Muscle of arm (tissue), 14 donors: ENCODE measurements around the gene ENDOD1. TPM values are rescaled to one million over a fixed set of nuclear protein-coding genes. Genes with fewer than 3 reads are reported as not detected.
A peak's percentile ranks its signal among the peaks of the same experiment; 100 is the strongest.
"Not testable (repeated sequence)": the region's sequence is repeated elsewhere in the genome, so short reads cannot be mapped to it uniquely, and the experiment has no call there.

Source experiments
- DNase-seq: peaks from one replicate; pipeline ENCODE4 v3.0.0-alpha.2; 2013
- long read RNA-seq, 11 donors: transcript quantifications; one replicate each; lab custom pipeline, GENCODE V29; 2026
- polyA plus RNA-seq, 12 donors: library from polyadenylated mRNA; unstranded; fragments of 120-200 nt; gene quantifications; one replicate each; pipeline ENCODE4 v1.2.1, GENCODE V29; 2013; ENCODE audit not compliant: insufficient read length in 12 of 12

ENDOD1 gene, protein sequence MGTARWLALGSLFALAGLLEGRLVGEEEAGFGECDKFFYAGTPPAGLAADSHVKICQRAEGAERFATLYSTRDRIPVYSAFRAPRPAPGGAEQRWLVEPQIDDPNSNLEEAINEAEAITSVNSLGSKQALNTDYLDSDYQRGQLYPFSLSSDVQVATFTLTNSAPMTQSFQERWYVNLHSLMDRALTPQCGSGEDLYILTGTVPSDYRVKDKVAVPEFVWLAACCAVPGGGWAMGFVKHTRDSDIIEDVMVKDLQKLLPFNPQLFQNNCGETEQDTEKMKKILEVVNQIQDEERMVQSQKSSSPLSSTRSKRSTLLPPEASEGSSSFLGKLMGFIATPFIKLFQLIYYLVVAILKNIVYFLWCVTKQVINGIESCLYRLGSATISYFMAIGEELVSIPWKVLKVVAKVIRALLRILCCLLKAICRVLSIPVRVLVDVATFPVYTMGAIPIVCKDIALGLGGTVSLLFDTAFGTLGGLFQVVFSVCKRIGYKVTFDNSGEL
- 10 to 100 TPM in 11 of 12 donors, not detected in 1; 38.5 to 96.2 (median 68.8) TPM for polyA plus RNA-seq
- long read RNA-seq, donor 1, full-length matches to known transcripts = 31 of 31 reads
- long read RNA-seq, donor 1, partial matches to known transcripts = 0 of 31 reads
- long read RNA-seq, donor 1, other reads (novel, unspliced or antisense) = 0 of 31 reads
- long read RNA-seq, donor 2, full-length matches to known transcripts = 28 of 28 reads
- long read RNA-seq, donor 2, partial matches to known transcripts = 0 of 28 reads
- long read RNA-seq, donor 2, other reads (novel, unspliced or antisense) = 0 of 28 reads
- long read RNA-seq, donor 3, full-length matches to known transcripts = 15 of 15 reads
- long read RNA-seq, donor 3, partial matches to known transcripts = 0 of 15 reads
- long read RNA-seq, donor 3, other reads (novel, unspliced or antisense) = 0 of 15 reads
- long read RNA-seq, donor 4, full-length matches to known transcripts = 10 of 48 reads
- long read RNA-seq, donor 4, partial matches to known transcripts = 38 of 48 reads
- long read RNA-seq, donor 4, other reads (novel, unspliced or antisense) = 0 of 48 reads
- long read RNA-seq, donor 5 = 0 reads
- long read RNA-seq, donor 6, full-length matches to known transcripts = 15 of 15 reads
- long read RNA-seq, donor 6, partial matches to known transcripts = 0 of 15 reads
- long read RNA-seq, donor 6, other reads (novel, unspliced or antisense) = 0 of 15 reads
- long read RNA-seq, donor 7, full-length matches to known transcripts = 19 of 19 reads
- long read RNA-seq, donor 7, partial matches to known transcripts = 0 of 19 reads
- long read RNA-seq, donor 7, other reads (novel, unspliced or antisense) = 0 of 19 reads
- long read RNA-seq, donor 8, full-length matches to known transcripts = 30 of 128 reads
- long read RNA-seq, donor 8, partial matches to known transcripts = 98 of 128 reads
- long read RNA-seq, donor 8, other reads (novel, unspliced or antisense) = 0 of 128 reads
- long read RNA-seq, donor 9, full-length matches to known transcripts = 11 of 11 reads
- long read RNA-seq, donor 9, partial matches to known transcripts = 0 of 11 reads
- long read RNA-seq, donor 9, other reads (novel, unspliced or antisense) = 0 of 11 reads
- long read RNA-seq, donor 10, full-length matches to known transcripts = 20 of 20 reads
- long read RNA-seq, donor 10, partial matches to known transcripts = 0 of 20 reads
- long read RNA-seq, donor 10, other reads (novel, unspliced or antisense) = 0 of 20 reads
- long read RNA-seq, donor 11, full-length matches to known transcripts = 25 of 25 reads
- long read RNA-seq, donor 11, partial matches to known transcripts = 0 of 25 reads
- long read RNA-seq, donor 11, other reads (novel, unspliced or antisense) = 0 of 25 reads

GRCh38 chr11:95089620-95090542, at the start of gene ENDOD1:
ENDOD1 (plus strand) TSS chr11:95089846; CDS start chr11:95089928, 82 bp downstream.
- peak; percentile 43 for DNase-seq

- no peak for DNase-seq
These were observed 47.4 kb upstream of the ENDOD1 start for GRCh38 chr11:95042239-95042638.

- DNase-seq = no peak
These were observed 46.7 kb upstream of the ENDOD1 start for GRCh38 chr11:95042906-95043305.

DNA sequence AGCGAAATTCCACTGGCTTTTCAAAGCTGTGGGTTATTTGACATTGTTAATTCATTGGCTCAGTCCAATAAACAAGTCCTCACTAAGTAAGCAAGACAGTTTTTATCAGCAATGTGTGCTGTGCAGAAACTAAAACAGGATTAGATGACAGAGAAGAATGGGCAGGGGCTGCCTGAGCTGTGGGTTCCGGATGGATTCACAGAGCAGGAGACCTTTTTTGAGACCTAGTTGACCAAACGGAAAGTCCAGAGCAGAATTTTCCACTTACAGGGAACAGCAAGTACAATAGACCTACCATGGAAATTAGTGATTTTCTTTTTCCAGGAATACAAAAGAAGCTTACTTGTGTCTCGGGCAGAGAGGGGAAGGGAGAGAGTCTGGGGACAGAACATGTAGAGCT, 45.6 kb upstream of the ENDOD1 start:
- DNase-seq = no peak

GRCh38 chr11:95045812-95046211, 43.8 kb upstream of the ENDOD1 start:
- DNase-seq = no peak

GRCh38 chr11:95049122-95049521, 40.5 kb upstream of the ENDOD1 start, which contains the start of gene KDM4F:
KDM4F (plus strand) TSS chr11:95049422.
- DNase-seq = not testable (repeated sequence)

DNA sequence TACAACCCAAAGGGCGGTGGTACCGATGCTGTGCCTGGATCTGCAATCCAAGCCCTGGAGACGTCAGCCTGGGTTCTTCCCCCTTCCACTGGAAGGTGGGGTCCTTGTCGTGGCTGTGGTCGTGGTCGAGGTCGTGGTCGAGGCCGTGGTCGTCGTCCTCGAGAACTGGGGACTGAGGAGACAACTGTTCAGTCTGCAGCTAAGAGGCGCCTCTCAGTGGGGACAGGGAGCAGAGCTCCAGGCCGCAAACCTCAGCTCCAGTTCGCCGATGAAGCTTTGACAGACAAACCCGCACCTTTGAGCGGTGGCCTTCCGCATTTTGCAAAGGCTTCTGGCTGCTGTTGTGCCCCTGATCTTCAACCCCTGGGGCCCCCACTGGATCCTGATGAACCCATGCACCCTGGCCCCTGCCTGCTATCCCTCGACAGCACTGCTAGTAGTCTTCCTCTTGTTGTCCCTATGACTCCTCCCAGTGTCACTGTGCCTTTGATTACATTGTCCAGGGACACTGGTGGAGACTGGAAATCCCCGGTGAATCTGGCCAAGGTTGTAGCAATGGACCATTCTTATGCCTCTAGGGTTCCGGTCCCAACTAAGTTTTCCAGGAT, 38.9 kb upstream of the ENDOD1 start:
- DNase-seq = no peak

DNA sequence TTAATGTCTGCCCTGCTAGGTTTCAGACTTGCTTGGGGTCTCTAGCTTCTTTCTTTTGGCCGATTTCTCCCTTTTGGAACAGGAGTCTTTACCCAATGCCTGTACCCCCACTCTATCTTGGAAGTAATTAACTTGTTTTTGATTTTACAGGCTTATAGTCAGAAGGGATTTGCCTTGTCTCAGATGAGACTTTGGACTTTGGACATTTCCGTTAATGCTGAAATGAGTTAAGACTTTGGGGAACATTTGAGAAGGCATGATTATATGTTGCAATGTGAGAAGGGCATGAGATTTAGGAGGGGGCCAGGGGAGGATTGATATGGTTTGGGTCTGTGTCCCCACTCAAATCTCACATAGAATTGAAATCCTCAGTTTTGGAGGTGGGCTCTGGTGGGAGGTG, 35.3 kb upstream of the ENDOD1 start:
- no peak for DNase-seq

DNA sequence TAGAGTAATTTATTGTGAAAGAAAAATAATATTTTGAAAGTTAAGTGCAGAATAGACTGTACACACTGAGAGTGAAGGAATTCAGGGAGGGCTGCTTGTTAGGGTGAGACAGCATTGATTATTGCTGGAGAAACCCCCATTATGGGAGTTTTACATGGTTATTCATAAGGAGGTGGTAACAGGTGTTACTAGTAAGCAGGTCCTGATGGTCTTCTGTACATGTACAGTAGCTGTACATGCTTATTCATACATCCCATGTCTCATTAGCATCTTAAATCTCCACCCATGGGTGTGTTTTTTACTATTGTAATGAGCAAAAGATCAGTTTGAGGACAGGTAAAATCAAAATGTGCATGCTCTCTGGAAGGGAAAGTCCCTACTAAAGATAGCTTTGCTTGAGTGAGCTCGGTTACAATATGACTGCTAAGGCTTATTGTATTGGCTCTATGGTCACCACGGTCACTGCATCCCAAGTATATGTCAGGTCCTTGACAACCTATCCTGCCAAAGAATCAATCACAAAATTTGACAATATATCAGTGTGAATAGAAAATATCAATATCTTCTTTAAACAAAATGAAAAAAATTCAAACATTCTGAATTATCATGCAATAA, 34.3 kb upstream of the ENDOD1 start:
- DNase-seq = no peak

DNA sequence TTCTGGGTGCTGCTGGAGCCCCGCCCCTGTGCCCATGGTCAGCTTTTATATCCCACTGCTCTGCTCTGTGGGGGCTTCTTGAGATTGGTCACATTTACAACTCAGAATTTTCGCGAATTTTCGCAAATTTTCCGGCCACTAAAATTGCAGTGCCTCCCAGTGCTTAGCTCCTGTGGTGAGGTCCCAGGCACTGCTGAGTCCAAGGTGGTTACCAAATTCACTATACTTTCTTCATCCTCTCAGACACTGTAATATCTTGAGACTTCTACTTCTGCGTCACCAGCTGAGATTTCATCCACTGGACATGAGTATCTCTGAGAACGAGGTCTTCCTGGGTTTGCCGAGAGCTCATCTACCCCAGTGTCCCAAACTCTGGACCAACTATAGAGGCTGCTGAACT, 31.7 kb upstream of the ENDOD1 start:
- no peak for DNase-seq

DNA sequence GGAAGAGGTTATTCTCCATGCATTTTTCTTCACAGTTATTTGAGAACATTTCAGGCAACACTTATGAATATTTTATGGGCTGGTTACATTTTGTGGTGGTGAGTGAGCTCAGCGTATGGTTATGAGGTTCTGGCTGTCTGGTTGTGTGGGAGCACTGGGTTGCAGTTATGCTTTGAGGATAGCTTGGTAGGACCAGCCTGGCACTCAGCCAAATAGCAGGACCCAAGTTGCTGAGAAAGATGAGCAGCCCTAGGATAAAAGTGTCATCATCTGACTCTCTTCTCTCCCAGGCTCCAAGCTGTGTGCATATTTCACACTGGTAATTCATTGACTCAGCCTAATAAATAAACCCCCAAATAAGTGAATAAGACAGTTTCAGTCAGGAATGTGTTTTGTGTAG, 31.0 kb upstream of the ENDOD1 start:
- DNase-seq = no peak

DNA sequence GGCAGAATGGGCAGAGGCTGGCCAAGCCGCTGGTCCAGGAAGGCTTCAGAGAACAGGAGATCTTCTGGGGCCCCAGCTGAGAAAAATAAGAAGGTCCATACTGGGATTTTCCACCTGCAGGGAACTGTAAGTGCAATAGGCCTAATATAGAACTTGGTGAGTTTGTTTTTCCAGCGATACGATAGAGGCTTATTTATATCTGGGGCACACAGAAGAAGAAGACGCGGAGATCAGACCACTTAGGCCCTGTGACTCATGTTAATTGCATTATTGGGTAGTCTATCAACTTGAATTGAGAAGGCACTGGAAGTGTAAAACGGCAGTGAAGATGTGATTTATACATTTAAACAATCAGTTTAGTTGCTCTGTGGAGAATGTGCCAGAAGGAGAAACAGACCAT, 30.6 kb upstream of the ENDOD1 start:
- DNase-seq = no peak

DNA sequence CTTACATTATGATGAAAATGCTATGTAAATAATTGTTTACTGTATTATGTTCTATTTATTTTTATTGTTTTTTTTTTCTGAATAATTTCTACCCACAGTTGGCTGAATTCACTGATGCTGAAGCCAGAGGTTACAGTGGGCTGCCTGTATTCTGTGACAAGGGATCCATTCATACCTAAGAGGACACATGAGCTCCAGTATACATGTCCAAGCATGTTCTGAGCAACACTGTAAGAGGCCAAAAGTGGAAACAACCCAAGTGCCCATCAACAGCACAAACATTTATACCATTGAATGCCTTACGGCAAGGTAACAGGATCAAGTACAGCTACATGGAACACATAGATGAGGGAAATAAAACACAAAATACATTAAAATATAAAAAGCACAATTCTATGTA, 24.3 kb upstream of the ENDOD1 start:
- DNase-seq = no peak

- no peak for DNase-seq
These were observed 23.0 kb upstream of the ENDOD1 start, which contains the start of gene SRSF8 for GRCh38 chr11:95066716-95067038. SRSF8 (plus strand) TSS chr11:95066919; CDS start chr11:95067227, 308 bp downstream.

DNA sequence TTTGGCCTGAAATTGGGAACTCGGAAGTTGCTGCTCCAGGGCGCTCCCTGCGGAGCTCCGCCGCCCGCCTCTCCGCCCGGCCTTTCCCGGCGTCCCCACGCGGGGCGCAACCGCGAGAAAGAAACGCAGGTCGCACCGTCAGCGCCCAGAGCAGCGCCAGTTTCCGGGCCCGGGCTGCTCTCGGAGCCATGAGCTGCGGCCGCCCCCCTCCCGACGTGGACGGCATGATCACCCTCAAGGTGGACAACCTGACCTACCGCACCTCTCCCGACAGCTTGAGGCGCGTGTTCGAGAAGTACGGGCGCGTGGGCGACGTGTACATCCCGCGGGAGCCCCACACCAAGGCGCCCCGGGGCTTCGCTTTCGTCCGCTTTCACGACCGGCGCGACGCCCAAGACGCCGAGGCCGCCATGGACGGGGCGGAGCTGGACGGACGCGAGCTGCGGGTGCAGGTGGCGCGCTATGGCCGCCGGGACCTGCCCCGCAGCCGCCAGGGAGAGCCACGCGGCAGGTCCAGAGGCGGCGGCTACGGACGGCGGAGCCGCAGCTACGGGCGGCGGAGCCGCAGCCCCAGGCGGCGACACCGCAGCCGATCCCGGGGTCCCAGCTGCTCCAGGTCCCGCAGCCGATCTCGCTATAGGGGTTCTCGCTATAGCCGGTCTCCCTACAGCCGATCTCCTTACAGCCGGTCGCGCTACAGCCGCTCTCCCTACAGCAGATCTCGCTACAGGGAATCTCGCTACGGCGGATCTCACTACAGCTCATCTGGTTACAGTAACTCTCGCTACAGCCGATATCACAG, 22.4 kb upstream of the ENDOD1 start:
- peak; percentile 87 for DNase-seq

DNA sequence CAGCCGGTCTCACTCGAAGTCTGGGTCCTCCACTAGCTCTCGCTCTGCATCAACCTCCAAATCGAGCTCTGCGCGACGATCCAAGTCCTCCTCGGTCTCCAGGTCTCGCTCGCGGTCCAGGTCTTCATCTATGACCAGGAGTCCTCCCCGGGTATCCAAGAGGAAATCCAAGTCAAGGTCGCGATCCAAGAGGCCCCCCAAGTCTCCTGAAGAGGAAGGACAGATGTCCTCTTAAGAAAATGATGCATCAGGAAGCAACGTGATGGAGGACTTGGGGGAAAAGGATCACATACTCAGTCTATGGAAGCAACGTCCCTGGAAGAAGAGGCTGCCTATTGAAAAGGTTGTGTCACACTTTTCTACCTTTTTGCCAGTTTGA, 21.8 kb upstream of the ENDOD1 start:
- DNase-seq = peak; percentile 65

DNA sequence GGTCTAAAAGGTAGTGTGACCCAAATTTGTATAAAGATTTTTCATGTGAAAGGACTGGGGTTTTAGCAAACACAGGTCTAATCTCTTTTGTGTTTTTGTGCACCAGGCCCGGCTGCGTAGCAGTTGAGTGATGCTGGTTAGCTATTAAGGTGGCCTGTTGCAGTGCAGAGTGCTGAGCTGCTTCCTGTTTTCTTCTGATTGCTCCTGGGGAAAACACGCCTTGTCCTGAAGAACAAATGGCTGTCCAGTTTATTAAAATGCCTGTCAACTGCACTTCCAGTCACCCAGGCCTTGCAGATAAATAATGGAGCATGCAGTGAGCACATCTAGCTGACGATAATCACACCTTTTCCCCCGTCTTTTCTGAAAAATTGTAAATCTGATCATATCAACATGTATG, 21.1 kb upstream of the ENDOD1 start:
- peak; percentile 87 for DNase-seq

DNA sequence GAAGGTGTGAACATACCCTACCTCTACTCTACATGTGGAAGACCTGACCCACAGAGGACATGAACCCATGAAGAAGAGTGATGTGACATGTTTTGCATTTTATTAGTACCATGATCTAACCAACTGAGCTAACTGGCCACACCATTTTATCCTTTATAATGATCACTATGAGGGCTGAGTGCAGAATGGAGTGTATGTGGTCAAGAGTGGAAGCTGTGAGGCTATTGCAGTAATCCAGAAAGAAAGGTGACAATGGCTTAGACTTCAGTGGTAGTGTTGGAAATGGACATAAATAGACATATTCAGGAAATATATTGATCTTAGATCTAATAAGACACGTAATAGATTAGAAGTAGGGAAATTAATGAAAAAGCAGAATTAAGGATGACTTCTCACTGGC, 19.2 kb upstream of the ENDOD1 start:
- DNase-seq = no peak
